ENCODE results near the gene SMARCE1. TPM values are rescaled to one million over a fixed set of nuclear protein-coding genes. Genes with fewer than 3 reads are reported as not detected.
A peak's percentile ranks its signal among the peaks of the same experiment; 100 is the strongest.

The SMARCE1 gene
- total and polyA plus RNA-seq, 9 of the 15 experiments (the other 6 are each of a cell fraction or from before 2014, with no cell fraction given) = 64.1 to 142 (median 114) TPM

DNA sequence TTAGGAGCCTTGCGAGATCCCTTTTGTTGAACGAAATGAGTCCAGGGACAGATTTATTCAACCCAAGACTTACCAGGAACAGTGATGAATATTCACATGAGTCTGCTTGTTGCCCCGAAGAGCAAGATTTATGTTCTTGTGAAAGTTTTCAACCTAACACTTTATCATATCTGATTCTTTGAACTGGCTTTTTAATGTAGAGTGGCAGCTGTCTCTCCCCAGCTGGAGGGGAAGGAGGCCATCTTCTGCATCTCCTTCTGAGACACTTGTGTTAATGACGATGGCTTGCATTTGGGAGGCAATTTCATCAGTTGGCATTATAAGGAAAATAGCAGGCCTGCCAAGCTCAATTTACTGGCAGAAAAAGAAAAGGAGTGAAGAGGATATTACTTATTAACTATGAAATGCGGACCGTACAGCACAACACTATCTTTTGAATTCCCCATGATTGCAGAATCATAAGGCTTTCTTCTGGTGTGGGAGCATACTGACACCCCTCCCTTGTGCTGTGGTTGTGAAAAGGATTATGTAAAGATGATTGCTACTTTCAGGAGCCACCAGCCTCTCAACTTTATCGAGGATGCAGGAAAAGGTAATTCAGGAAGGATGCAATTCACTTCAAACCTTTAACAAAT is 35.7 kb downstream of the SMARCE1 start:
- no TSS peak for BruUV-seq (replicated peaks)
- Histone ChIP-seq H3K9ac (ENCODE audit: insufficient read depth in 1 of 2, low read depth in 2 of 2, low read length in 2 of 2) (no peak overlapping the region), H2AFZ (ENCODE audit: low read depth, low read length) (no peak overlapping the region), H3K79me2 (ENCODE audit: control insufficient read depth, insufficient read depth, low read length) (no peaks in the 10 kb centered on the region), H3K4me1 (replicated peaks in 1 of 2; ENCODE audit: control insufficient read depth in 2 of 2, insufficient read depth in 2 of 2, low read length in 2 of 2) (no peaks in the 10 kb centered on the region), H4K20me1 (replicated peaks; ENCODE audit: control insufficient read depth, insufficient read depth, low read length) (no peaks in the 10 kb centered on the region), H3K27me3 (ENCODE audit: control insufficient read depth in 2 of 2, insufficient read depth in 2 of 2, low read length in 2 of 2) (peaks cover 6 to 47% of the 10 kb centered on the region in 2 experiments), H3K4me3 (no peak overlapping the region), H3K9me1 (ENCODE audit: control insufficient read depth, insufficient read depth, low read length) (no peaks in the 10 kb centered on the region), H3K9me3 (replicated peaks; ENCODE audit: control insufficient read depth, insufficient read depth, low read depth, low read length) (no peaks in the 10 kb centered on the region), H3K36me3 (ENCODE audit: control insufficient read depth, insufficient read depth, low read length) (no peaks in the 10 kb centered on the region), H3K27ac (ENCODE audit: extremely low read depth, low read depth, low read length) (no peak overlapping the region), H3K4me2 (ENCODE audit: insufficient read depth, low read length) (no peak overlapping the region)
- in situ Hi-C loops (cut with MboI) (loop anchor here (25.0 kb wide), 1 partner anchor 1050 kb away; no protein-coding TSS in a partner anchor), intact Hi-C loops (cut with micrococcal nuclease) (loop anchor here (10.0 kb wide), 1 partner anchor 293 kb away; no protein-coding TSS in a partner anchor)
- ChIA-PET CTCF (ENCODE audit: low intra/inter-chr PET ratio) (no interaction called here), POLR2A (interaction anchor here (1.1 kb wide), 1 partner anchor 22 kb away, joined by 3 read pairs; no protein-coding TSS in a partner anchor)
- TF ChIP-seq ZNF165 (CRISPR knock-in tag; IDR thresholded peaks at IDR 0.05; ENCODE audit: borderline replicate concordance) (no peak), ZNF24 (IDR thresholded peaks at IDR 0.05) (no peak), KHSRP (IDR thresholded peaks at IDR 0.05) (no peak), ZNF830 (CRISPR knock-in tag; IDR thresholded peaks at IDR 0.05) (no peak), PHTF2 (CRISPR knock-in tag; IDR thresholded peaks at IDR 0.05) (no peak), NR1H2 (CRISPR knock-in tag; IDR thresholded peaks at IDR 0.05) (no peak), ZNF3 (CRISPR knock-in tag; IDR thresholded peaks at IDR 0.05) (no peak), MEIS2 (IDR thresholded peaks at IDR 0.05; ENCODE audit: partially characterized antibody) (peak; percentile 52), RBM14 (IDR thresholded peaks at IDR 0.05; ENCODE audit: borderline replicate concordance, insufficient read depth, low read depth, low read length) (no peak), NFIC (IDR thresholded peaks at IDR 0.05) (no peak)
- TF ChIP-seq, protein P1, sequence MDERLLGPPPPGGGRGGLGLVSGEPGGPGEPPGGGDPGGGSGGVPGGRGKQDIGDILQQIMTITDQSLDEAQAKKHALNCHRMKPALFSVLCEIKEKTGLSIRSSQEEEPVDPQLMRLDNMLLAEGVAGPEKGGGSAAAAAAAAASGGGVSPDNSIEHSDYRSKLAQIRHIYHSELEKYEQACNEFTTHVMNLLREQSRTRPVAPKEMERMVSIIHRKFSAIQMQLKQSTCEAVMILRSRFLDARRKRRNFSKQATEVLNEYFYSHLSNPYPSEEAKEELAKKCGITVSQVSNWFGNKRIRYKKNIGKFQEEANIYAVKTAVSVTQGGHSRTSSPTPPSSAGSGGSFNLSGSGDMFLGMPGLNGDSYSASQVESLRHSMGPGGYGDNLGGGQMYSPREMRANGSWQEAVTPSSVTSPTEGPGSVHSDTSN (CRISPR knock-in tag; IDR thresholded peaks at IDR 0.05; ENCODE audit: low read depth) = no peak
- TF ChIP-seq, protein P1 (tag; conservative IDR thresholded peaks at IDR 0.05; ENCODE audit: low read depth) = peak; percentile 38; the same call in 1 of the 2 replicates
- WGBS (ENCODE audit: insufficient coverage, low coverage, missing lambda C conversion rate) = 10% methylated on average over 7 of the region's 7 CpGs
- FAIRE-seq (no peak), DNase-seq (ENCODE audit: extremely low read depth in 1 of 4, low spot score in 3 of 4) (no peak), ATAC-seq (no peak)
